Measurements from ENCODE around the gene KIFBP. TPM values are rescaled to one million over a fixed set of nuclear protein-coding genes. Genes with fewer than 3 reads are reported as not detected.
"Not testable (repeated sequence)": the region's sequence is repeated elsewhere in the genome, so short reads cannot be mapped to it uniquely, and the experiment has no call there.

Gene KIFBP
- total RNA-seq, 4 donors from 2014 or later = 21.9 to 23.8 (median 22.9) TPM

DNA sequence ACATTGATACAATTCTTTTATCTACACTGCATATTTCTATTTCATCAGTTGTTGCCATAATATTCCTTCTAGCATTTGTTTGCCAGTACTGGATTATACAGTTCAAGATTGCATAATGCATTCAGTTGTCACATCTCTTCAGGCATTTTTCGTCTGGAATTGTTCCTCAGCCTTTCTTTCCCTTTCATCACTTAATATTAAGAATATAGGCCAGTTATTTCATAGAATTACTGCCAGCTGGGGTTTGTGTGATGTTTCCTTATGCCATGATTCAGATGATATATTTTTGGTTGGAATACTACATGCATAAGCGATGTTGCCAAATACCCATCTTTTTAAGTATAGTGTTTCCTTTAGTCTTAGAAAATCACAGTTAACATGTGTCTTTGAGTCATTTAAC lies 20.8 kb downstream of the KIFBP start:
- TF ChIP-seq, protein P1, sequence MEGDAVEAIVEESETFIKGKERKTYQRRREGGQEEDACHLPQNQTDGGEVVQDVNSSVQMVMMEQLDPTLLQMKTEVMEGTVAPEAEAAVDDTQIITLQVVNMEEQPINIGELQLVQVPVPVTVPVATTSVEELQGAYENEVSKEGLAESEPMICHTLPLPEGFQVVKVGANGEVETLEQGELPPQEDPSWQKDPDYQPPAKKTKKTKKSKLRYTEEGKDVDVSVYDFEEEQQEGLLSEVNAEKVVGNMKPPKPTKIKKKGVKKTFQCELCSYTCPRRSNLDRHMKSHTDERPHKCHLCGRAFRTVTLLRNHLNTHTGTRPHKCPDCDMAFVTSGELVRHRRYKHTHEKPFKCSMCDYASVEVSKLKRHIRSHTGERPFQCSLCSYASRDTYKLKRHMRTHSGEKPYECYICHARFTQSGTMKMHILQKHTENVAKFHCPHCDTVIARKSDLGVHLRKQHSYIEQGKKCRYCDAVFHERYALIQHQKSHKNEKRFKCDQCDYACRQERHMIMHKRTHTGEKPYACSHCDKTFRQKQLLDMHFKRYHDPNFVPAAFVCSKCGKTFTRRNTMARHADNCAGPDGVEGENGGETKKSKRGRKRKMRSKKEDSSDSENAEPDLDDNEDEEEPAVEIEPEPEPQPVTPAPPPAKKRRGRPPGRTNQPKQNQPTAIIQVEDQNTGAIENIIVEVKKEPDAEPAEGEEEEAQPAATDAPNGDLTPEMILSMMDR (IDR thresholded peaks at IDR 0.05) = no peak
- no peak for TF ChIP-seq POLR2A (IDR thresholded peaks at IDR 0.05)
- 65 to 73% methylated on average over 2 of the region's 2 CpGs for WGBS, 2 donors
- H3K4me3 ChIP-seq (ENCODE audit: low read depth, poor library complexity, severe bottlenecking) = no peak overlapping the region
- no peak for DNase-seq (ENCODE audit: low spot score in 2 of 2)
- intact Hi-C loops (cut with DNase I; ENCODE audit: low total_unique reads) = no loop called here

DNA sequence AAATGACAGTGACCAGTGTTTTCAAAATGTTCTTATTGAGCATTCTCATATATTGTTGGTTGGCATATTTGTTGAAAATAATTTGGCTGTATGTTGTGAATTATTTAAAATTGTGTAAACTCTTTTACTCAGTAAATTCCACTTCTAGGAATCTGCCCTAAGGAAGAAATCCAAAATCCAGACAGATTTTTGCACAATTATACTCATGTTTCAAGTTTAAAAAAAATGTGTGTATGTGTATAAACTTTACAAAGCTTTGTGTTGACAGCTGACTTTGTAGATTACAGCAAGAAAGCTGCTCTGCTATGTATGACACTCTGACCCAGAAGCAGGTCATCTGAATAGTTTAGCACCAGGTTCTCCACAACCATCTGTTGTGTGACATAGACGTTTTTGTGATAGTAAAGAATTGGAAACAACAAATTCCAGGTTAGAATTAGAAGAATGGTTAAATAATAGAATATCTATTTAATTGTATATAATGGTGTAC lies 21.6 kb downstream of the KIFBP start:
- no peak for TF ChIP-seq POLR2A (IDR thresholded peaks at IDR 0.05)
- intact Hi-C loops (cut with DNase I; ENCODE audit: low total_unique reads) = loop anchor here (10.0 kb wide), 1 partner anchor 95 kb away; no protein-coding TSS in a partner anchor
- WGBS, 2 donors = 62 to 74% methylated on average over 1 of the region's 1 CpG
- no peak for DNase-seq (ENCODE audit: low spot score in 2 of 2)
- no peak overlapping the region for H3K4me3 ChIP-seq (ENCODE audit: low read depth, poor library complexity, severe bottlenecking)

DNA sequence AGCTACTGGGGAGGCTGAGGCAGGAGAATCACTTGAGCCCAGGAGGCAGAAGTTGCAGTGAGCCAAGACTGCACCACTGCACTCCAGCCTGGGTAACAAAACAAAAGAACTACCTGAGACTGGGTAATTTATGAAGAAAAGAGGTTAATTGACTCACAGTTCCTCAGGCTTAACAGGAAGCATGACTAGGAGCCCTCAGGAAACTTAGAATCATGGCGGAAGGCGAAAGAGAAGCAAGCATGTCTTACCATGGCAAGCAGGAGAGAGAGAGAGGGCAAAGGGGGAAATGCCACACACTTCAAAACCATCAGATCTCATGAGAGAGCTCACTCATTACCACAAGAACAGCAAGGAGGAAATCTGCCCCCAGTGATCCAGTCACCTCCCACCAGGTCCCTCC lies 24.2 kb downstream of the KIFBP start:
- H3K4me3 ChIP-seq (ENCODE audit: low read depth, poor library complexity, severe bottlenecking); DNase-seq (ENCODE audit: low spot score in 2 of 2): not testable (repeated sequence)
- intact Hi-C loops (cut with DNase I; ENCODE audit: low total_unique reads) = loop anchor here (10.0 kb wide), 1 partner anchor 92 kb away; no protein-coding TSS in a partner anchor
- 91 to 95% methylated on average over 2 of the region's 2 CpGs for WGBS, 2 donors

DNA sequence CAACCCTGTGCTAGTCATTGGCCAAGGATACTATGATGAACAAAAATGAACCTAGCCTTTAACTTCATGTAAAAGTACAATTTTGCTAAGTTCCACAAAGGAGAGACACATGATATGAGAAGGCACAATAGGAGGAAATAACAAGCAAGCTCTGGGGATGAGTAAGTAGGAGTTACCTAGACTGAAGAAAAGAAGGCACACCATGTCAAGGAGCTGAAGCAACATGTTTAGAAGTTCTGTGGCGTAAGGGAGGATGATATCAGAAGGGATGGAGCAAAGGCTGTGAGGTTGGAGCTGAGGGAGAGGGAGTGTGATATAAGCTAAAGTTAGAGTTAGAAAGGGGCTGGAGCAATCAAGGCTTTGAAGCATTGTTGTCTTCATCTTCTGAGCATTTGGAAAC lies 25.6 kb downstream of the KIFBP start:
- 94 to 98% methylated on average over 1 of the region's 1 CpG for WGBS, 2 donors
- intact Hi-C loops (cut with DNase I; ENCODE audit: low total_unique reads) = loop anchor here (10.0 kb wide), 1 partner anchor 91 kb away; no protein-coding TSS in a partner anchor

DNA sequence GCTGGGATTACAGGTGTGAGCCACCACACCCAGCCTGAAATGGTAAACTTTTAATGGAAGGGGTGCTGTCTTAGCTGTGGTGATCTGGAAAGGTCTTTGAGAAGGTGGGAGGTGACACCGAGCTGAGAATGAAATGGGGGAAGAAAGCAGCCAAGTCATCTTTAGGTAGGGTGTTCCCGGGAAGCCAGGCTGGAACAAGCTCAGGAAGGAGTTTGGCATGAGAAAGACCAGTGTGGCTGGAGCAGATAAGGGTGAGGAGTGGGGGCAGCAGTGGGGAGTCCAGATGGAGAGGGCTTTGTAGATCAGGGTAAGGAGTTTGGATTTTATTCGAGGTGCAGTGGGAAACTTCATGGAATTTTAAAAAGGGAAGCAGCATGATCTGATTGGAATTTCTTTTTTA lies 30.0 kb downstream of the KIFBP start:
- TF ChIP-seq, protein P1 (IDR thresholded peaks at IDR 0.05) = no peak
- no peak for TF ChIP-seq POLR2A (IDR thresholded peaks at IDR 0.05)
- DNase-seq (ENCODE audit: low spot score in 2 of 2) = no peak
- intact Hi-C loops (cut with DNase I; ENCODE audit: low total_unique reads) = loop anchor here (10.0 kb wide), 1 partner anchor 86 kb away; no protein-coding TSS in a partner anchor
- 93 to 95% methylated on average over 3 of the region's 3 CpGs for WGBS, 2 donors
- no peak overlapping the region for H3K4me3 ChIP-seq (ENCODE audit: low read depth, poor library complexity, severe bottlenecking)

More for the DNA sequence above, 25.6 kb downstream of the KIFBP start:
- no peak for DNase-seq (ENCODE audit: low spot score in 2 of 2)
- no peak overlapping the region for H3K4me3 ChIP-seq (ENCODE audit: low read depth, poor library complexity, severe bottlenecking)
- TF ChIP-seq, protein P1 (IDR thresholded peaks at IDR 0.05) = no peak
- TF ChIP-seq POLR2A (IDR thresholded peaks at IDR 0.05) = no peak

DNA sequence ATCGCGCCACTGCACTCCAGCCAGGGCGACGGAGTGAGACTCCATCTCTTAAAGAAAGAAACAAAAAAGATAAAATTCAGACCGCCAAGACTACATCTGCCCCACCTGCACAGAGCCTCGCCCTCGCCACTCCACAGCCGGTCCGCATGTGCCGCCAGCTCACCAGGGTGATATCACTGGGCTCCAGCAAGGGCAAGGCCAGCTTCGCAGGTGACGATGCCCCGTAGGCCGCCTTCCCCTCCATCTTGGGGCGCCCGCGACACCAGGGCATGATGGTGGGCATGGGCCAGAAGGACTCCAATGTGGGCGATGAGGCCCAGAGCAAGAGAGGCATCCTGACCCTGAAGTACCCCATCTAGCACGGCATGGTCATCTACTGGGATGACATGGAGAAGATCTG lies 34.0 kb downstream of the KIFBP start:
- intact Hi-C loops (cut with DNase I; ENCODE audit: low total_unique reads) = no loop called here
- DNase-seq (ENCODE audit: low spot score in 2 of 2) = no peak
- no peak overlapping the region for H3K4me3 ChIP-seq (ENCODE audit: low read depth, poor library complexity, severe bottlenecking)
- 93 to 97% methylated on average over 19 of the region's 19 CpGs for WGBS, 2 donors
- TF ChIP-seq POLR2A (IDR thresholded peaks at IDR 0.05) = no peak

DNA sequence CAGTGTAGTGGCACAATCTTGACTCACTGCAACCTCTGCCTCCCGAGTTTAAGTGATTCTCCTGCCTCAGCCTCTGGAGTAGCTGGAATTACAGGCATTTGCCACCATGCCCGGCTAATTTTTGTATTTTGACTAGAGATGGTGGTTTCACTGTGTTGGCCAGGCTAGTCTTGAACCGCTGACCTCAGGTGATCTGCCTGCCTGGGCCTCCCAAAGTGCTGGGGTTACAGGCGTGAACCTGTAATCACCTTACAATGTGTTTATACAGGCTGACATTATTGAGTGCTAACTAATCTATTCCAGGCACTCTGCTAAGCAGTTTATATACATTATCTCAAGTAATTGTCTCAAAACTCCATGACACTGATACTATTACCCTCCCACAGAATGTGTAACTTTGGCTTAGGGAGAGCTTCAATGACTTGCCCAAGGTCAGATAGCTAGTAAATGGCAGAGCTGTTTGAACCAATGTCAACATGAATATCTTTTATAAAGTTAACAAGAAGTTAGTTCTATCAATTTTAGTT lies 36.8 kb downstream of the KIFBP start:
- TF ChIP-seq, protein P1 (IDR thresholded peaks at IDR 0.05) = no peak
- no peak for TF ChIP-seq POLR2A (IDR thresholded peaks at IDR 0.05)
- WGBS, 2 donors = 79% methylated on average over 4 of the region's 4 CpGs
- H3K4me3 ChIP-seq (ENCODE audit: low read depth, poor library complexity, severe bottlenecking) = no peak overlapping the region
- intact Hi-C loops (cut with DNase I; ENCODE audit: low total_unique reads) = no loop called here
- DNase-seq (ENCODE audit: low spot score in 2 of 2) = no peak

Data from lower leg skin (tissue), 4 donors.